BJ (cell line): ENCODE data around the gene MFAP2. TPM values are rescaled to one million over a fixed set of nuclear protein-coding genes. Genes with fewer than 3 reads are reported as not detected.

ENCODE experiments used
- CTCF ChIA-PET: fragments of 350-600 bp; formaldehyde crosslinking; extraction: SDS; loops from one replicate; lab custom pipeline; 2021; ENCODE audit warnings: antibody characterized with exemption, inconsistent platforms; lab: Yijun Ruan, JAX
- POLR2A ChIA-PET: fragments of 300-600 bp; sonication (Branson Sonifier 250); formaldehyde crosslinking; extraction: SDS; loops from one replicate; lab custom pipeline; 2021; ENCODE audit warnings: antibody characterized with exemption; lab: Charles Lee
- DNase-seq: peaks from one replicate; pipeline ENCODE4 v3.0.0-alpha.2; 2011; ENCODE audit warnings: low read depth
- H3K27me3 ChIP-seq: 2 replicates; pipeline ENCODE4 v1.6.0; 2011; ENCODE audit warnings: low read length; ENCODE audit not compliant: control insufficient read depth, insufficient read depth
- H3K36me3 ChIP-seq: 2 replicates; pipeline ENCODE4 v1.5.1; 2011; ENCODE audit warnings: low read length; ENCODE audit not compliant: control insufficient read depth, insufficient read depth
- H3K4me3 ChIP-seq: 2 replicates; pipeline ENCODE4 v1.5.1; 2011; ENCODE audit warnings: low read depth, mild to moderate bottlenecking, control low read depth, low read length
- CTCF ChIP-seq: IDR thresholded peaks from 2 replicates; pipeline ENCODE4 v1.5.1; 2011; ENCODE audit warnings: low read depth, mild to moderate bottlenecking, control low read depth, inconsistent platforms, low read length, moderate library complexity; ENCODE audit not compliant: insufficient read depth
- polyA plus RNA-seq: library from polyadenylated mRNA; depleted of rRNA; stranded (reverse); fragments of >200 nt; gene quantifications from 2 replicates; pipeline ENCODE4 v1.2.3, GENCODE V29; 2011; rRNA removed

MFAP2 gene
- polyA plus RNA-seq, 1 experiment: 115 TPM

- Histone ChIP-seq H3K27me3 (no peaks in the 10 kb centered on the region), H3K4me3 (no peak overlapping the region), H3K36me3 (no peaks in the 10 kb centered on the region)
- CTCF ChIA-PET: interaction anchor here (0.8 to 1.1 kb wide), 3 partner anchors 12 to 224 kb away, joined by 3 read pairs; no protein-coding TSS in a partner anchor
- POLR2A ChIA-PET: no interaction called here
- DNase-seq: no peak
- 0 out of 2 replicates have a peak, but pooled peaks have one; percentile 18 for TF ChIP-seq CTCF
Measured at GRCh38 chr1:16924919-16925477, 55.4 kb downstream of the MFAP2 start.

Other genes with a start within 250 kb of the MFAP2 start
- gene RNU1-4, start 240.1 kb downstream of the MFAP2 start, polyA plus RNA-seq: not detected in 2 replicates
- not detected in 2 replicates for gene RNU1-2, start 84.6 kb downstream of the MFAP2 start, polyA plus RNA-seq
- 7.2 and 12.1 TPM in 2 replicates for gene CROCC, start 58.7 kb downstream of the MFAP2 start, polyA plus RNA-seq
- 9.2 and 25.5 TPM in 2 replicates for gene ATP13A2, start 31.3 kb upstream of the MFAP2 start, polyA plus RNA-seq
- gene SDHB, start 73.4 kb upstream of the MFAP2 start, polyA plus RNA-seq: 115 and 199 TPM in 2 replicates
- gene PADI2, start 138.8 kb upstream of the MFAP2 start, polyA plus RNA-seq: 0.10 and 0.15 TPM in 2 replicates
- 0.70 and 0.82 TPM in 2 replicates for gene PADI1, start 224.5 kb upstream of the MFAP2 start, polyA plus RNA-seq